WTC11 (cell line): ENCODE data around the gene ABCC4. TPM values are rescaled to one million over a fixed set of nuclear protein-coding genes. Genes with fewer than 3 reads are reported as not detected.

ENCODE experiments used
- ATAC-seq: fragments of 200-7000 bp; cut with Tn5 transposase; 2 replicates; pipeline ENCODE4 v1.10.0; 2021; ENCODE audit warnings: mild to moderate bottlenecking, moderate library complexity
- CTCF ChIA-PET: fragments of 300-600 bp; sonication (Branson Sonifier 250); formaldehyde crosslinking; loops from one replicate; lab custom pipeline; 2021; ENCODE audit warnings: antibody characterized with exemption; lab: Charles Lee
- POLR2A ChIA-PET: fragments of 350-600 bp; sonication (Branson Sonifier 250); formaldehyde crosslinking; loops from one replicate; lab custom pipeline; 2021; ENCODE audit warnings: antibody characterized with exemption; lab: Charles Lee
- DNase-seq: peaks from one replicate; pipeline ENCODE4 v3.0.0; 2021; ENCODE audit warnings: low spot score
- H3K27ac Mint-ChIP-seq: 2 replicates; pipeline ENCODE4 v1.8.0; 2021; ENCODE audit warnings: mixed read lengths
- H3K27me3 Mint-ChIP-seq: 2 replicates; pipeline ENCODE4 v1.8.0; 2021; ENCODE audit warnings: low read depth, mild to moderate bottlenecking, moderate library complexity, mixed read lengths
- H3K36me3 Mint-ChIP-seq: 2 replicates; pipeline ENCODE4 v1.8.0; 2021; ENCODE audit warnings: mixed read lengths
- H3K4me1 Mint-ChIP-seq: 2 replicates; pipeline ENCODE4 v1.8.0; 2022; ENCODE audit warnings: mixed read lengths
- H3K4me3 Mint-ChIP-seq: 2 replicates; pipeline ENCODE4 v1.8.0; 2021; ENCODE audit warnings: mild to moderate bottlenecking, moderate library complexity, mixed read lengths
- H3K9me3 Mint-ChIP-seq: 2 replicates; pipeline ENCODE4 v1.8.0; 2021; ENCODE audit warnings: mixed read lengths
- AFF4 ChIP-seq: sonication (generic); formaldehyde crosslinking; IDR thresholded peaks from 2 replicates; pipeline ENCODE4 v1.8.1; 2023; ENCODE audit warnings: mild to moderate bottlenecking, missing genetic modification reagents, borderline replicate concordance
- ATF3 ChIP-seq: sonication (generic); formaldehyde crosslinking; conservative IDR thresholded peaks from 2 replicates; pipeline ENCODE4 v1.8.1; 2022; ENCODE audit warnings: mild to moderate bottlenecking, missing genetic modification reagents
- FOXP1 ChIP-seq: sonication (generic); formaldehyde crosslinking; IDR thresholded peaks from 2 replicates; pipeline ENCODE4 v1.8.0; 2022; ENCODE audit warnings: missing genetic modification reagents, mild to moderate bottlenecking, moderate library complexity, borderline replicate concordance
- GTF2I ChIP-seq: fragments of 250-450 bp; sonication (Bioruptor Pico); conservative IDR thresholded peaks from 2 replicates; pipeline ENCODE4 v1.4.0; 2021; ENCODE audit warnings: mild to moderate bottlenecking
- HMGA2 ChIP-seq: fragments of 250-450 bp; sonication (Bioruptor Pico); IDR thresholded peaks from 2 replicates; pipeline ENCODE4 v1.4.0; 2021; ENCODE audit warnings: mild to moderate bottlenecking, moderate library complexity
- IRF1 ChIP-seq: sonication (generic); formaldehyde crosslinking; IDR thresholded peaks from 2 replicates; pipeline ENCODE4 v1.8.0; 2023; ENCODE audit warnings: missing genetic modification reagents
- NFATC4 ChIP-seq: fragments of 250-450 bp; sonication (Bioruptor Pico); IDR thresholded peaks from 2 replicates; pipeline ENCODE4 v1.9.0; 2021; ENCODE audit warnings: mild to moderate bottlenecking
- NR2C2 ChIP-seq: sonication (generic); formaldehyde crosslinking; IDR thresholded peaks from 2 replicates; pipeline ENCODE4 v1.8.0; 2022; ENCODE audit warnings: mild to moderate bottlenecking, missing genetic modification reagents
- PRDM15 ChIP-seq: sonication (generic); formaldehyde crosslinking; IDR thresholded peaks from 2 replicates; pipeline ENCODE4 v1.8.0; 2022; ENCODE audit warnings: missing genetic modification reagents
- SMAD4 ChIP-seq: sonication (generic); formaldehyde crosslinking; IDR thresholded peaks from 2 replicates; pipeline ENCODE4 v1.8.0; 2022; ENCODE audit warnings: mild to moderate bottlenecking, missing genetic modification reagents
- SP1 ChIP-seq: sonication (generic); formaldehyde crosslinking; conservative IDR thresholded peaks from 2 replicates; pipeline ENCODE4 v1.8.1; 2022; ENCODE audit warnings: missing genetic modification reagents
- TCF7 ChIP-seq: sonication (generic); formaldehyde crosslinking; IDR thresholded peaks from 2 replicates; pipeline ENCODE4 v1.8.0; 2022; ENCODE audit warnings: mild to moderate bottlenecking, low read depth, missing genetic modification reagents, moderate library complexity
- USF2 ChIP-seq: sonication (generic); formaldehyde crosslinking; IDR thresholded peaks from 2 replicates; pipeline ENCODE4 v1.8.1; 2023; ENCODE audit warnings: mild to moderate bottlenecking, missing genetic modification reagents, moderate library complexity
- ZBTB21 ChIP-seq: sonication (generic); formaldehyde crosslinking; IDR thresholded peaks from 2 replicates; pipeline ENCODE4 v1.8.1; 2023; ENCODE audit warnings: mild to moderate bottlenecking, missing genetic modification reagents, borderline replicate concordance
- ZNF396 ChIP-seq: fragments of 250-450 bp; sonication (Bioruptor Pico); IDR thresholded peaks from 2 replicates; pipeline ENCODE4 v1.8.0; 2021; ENCODE audit warnings: mild to moderate bottlenecking, moderate library complexity, borderline replicate concordance
- total RNA-seq: library from RNA; stranded (reverse); gene quantifications from 3 replicates; pipeline ENCODE4 v1.2.3, GENCODE V29; 2021
- TF ChIP-seq, protein P1 (sequence below): sonication (generic); formaldehyde crosslinking; IDR thresholded peaks from 2 replicates; pipeline ENCODE4 v1.8.1; 2023; ENCODE audit warnings: mild to moderate bottlenecking, moderate library complexity, missing genetic modification reagents
- TF ChIP-seq, protein P2 (sequence below): sonication (generic); formaldehyde crosslinking; IDR thresholded peaks from 2 replicates; pipeline ENCODE4 v1.8.0; 2022; ENCODE audit warnings: mild to moderate bottlenecking, missing genetic modification reagents
- TF ChIP-seq, protein P3 (sequence below): fragments of 250-450 bp; sonication (Bioruptor Pico); conservative IDR thresholded peaks from 2 replicates; pipeline ENCODE4 v1.9.0; 2021; ENCODE audit warnings: mild to moderate bottlenecking
- TF ChIP-seq, protein P4 (sequence below): sonication (generic); formaldehyde crosslinking; IDR thresholded peaks from 2 replicates; pipeline ENCODE4 v1.8.0; 2022; ENCODE audit warnings: mild to moderate bottlenecking, missing genetic modification reagents

Gene ABCC4
- total RNA-seq, 1 experiment from 2014 or later: 7.2 TPM

- no peak for TF ChIP-seq PRDM15 (CRISPR knock-in tag)
Measured at GRCh38 chr13:95241321-95241720, 59.9 kb downstream of the ABCC4 start (continued).

GRCh38 chr13:95239283-95239682 is 62.0 kb downstream of the ABCC4 start:
- no peak for ATAC-seq
- Mint-ChIP-seq H3K27ac (no peak overlapping the region), H3K4me1 (peaks cover 13% of the 10 kb centered on the region), H3K27me3 (no peaks in the 10 kb centered on the region), H3K9me3 (no peaks in the 10 kb centered on the region; the same call in 1 of the 2 replicates), H3K4me3 (no peak overlapping the region), H3K36me3 (no peaks in the 10 kb centered on the region)
- no peak for DNase-seq
- ChIA-PET POLR2A (no interaction called here), CTCF (interaction anchor here (1.2 kb wide), 1 partner anchor 35 kb away, joined by 3 read pairs; no protein-coding TSS in a partner anchor)
- no peak for TF ChIP-seq GTF2I (CRISPR knock-in tag)
- TF ChIP-seq IRF1: no peak
- no peak for TF ChIP-seq ATF3 (CRISPR knock-in tag)
- TF ChIP-seq, protein P1, sequence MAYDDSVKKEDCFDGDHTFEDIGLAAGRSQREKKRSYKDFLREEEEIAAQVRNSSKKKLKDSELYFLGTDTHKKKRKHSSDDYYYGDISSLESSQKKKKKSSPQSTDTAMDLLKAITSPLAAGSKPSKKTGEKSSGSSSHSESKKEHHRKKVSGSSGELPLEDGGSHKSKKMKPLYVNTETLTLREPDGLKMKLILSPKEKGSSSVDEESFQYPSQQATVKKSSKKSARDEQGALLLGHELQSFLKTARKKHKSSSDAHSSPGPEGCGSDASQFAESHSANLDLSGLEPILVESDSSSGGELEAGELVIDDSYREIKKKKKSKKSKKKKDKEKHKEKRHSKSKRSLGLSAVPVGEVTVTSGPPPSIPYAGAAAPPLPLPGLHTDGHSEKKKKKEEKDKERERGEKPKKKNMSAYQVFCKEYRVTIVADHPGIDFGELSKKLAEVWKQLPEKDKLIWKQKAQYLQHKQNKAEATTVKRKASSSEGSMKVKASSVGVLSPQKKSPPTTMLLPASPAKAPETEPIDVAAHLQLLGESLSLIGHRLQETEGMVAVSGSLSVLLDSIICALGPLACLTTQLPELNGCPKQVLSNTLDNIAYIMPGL (CRISPR knock-in tag): no peak
- TF ChIP-seq, protein P2, sequence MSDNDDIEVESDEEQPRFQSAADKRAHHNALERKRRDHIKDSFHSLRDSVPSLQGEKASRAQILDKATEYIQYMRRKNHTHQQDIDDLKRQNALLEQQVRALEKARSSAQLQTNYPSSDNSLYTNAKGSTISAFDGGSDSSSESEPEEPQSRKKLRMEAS: no peak
- TF ChIP-seq ZBTB21: no peak
- TF ChIP-seq TCF7 (CRISPR knock-in tag): no peak
- TF ChIP-seq SMAD4: no peak
- TF ChIP-seq ZNF396: no peak
- TF ChIP-seq, protein P3, sequence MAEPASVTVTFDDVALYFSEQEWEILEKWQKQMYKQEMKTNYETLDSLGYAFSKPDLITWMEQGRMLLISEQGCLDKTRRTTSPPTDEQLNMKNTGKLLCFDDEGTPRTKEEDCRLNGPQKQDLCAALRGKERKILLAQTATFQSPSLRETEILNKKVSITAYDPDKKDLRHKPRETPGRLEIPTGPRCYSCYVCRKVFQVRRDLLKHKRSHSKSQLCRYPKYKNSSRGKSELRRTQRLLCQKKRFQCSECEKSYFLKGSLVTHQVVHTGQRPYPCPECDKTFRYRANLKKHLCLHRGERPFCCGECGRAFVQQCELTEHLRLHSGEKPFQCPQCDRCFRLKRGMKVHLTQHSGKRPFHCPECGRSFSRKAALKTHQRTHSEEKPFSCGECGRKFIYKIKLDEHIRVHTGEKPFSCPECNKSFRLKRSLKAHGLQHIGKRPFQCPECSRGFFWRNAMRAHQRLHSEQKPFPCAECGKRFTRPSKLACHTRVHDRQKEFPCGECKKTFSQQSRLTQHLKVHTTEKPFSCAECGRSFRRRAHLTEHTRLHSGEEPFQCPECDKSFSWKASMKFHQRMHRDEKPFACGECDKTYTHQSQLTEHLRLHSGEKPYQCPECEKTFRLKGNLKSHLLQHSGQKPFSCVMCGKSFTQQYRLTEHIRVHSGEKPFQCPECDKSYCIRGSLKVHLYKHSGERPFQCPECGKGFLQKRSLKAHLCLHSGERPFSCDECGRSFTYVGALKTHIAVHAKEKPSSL (CRISPR knock-in tag): no peak
- TF ChIP-seq HMGA2 (CRISPR knock-in tag): no peak
- no peak for TF ChIP-seq NR2C2 (CRISPR knock-in tag)
- no peak for TF ChIP-seq SP1 (CRISPR knock-in tag)
- TF ChIP-seq FOXP1 (CRISPR knock-in tag): no peak
- TF ChIP-seq, protein P4, sequence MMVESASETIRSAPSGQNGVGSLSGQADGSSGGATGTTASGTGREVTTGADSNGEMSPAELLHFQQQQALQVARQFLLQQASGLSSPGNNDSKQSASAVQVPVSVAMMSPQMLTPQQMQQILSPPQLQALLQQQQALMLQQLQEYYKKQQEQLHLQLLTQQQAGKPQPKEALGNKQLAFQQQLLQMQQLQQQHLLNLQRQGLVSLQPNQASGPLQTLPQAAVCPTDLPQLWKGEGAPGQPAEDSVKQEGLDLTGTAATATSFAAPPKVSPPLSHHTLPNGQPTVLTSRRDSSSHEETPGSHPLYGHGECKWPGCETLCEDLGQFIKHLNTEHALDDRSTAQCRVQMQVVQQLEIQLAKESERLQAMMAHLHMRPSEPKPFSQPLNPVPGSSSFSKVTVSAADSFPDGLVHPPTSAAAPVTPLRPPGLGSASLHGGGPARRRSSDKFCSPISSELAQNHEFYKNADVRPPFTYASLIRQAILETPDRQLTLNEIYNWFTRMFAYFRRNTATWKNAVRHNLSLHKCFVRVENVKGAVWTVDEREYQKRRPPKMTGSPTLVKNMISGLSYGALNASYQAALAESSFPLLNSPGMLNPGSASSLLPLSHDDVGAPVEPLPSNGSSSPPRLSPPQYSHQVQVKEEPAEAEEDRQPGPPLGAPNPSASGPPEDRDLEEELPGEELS (CRISPR knock-in tag): no peak
- TF ChIP-seq NFATC4 (CRISPR knock-in tag): no peak
- TF ChIP-seq USF2 (CRISPR knock-in tag): no peak
- TF ChIP-seq AFF4 (CRISPR knock-in tag): no peak
